H1 (cell line): ENCODE results near the gene SLITRK3. TPM values are rescaled to one million over a fixed set of nuclear protein-coding genes. Genes with fewer than 3 reads are reported as not detected.

Experiments used
- BACH1 ChIP-seq: IDR thresholded peaks from 2 replicates; pipeline ENCODE4 v1.6.1; 2012; ENCODE audit warnings: low read length, improper control_type of control experiment
- CHD2 ChIP-seq: IDR thresholded peaks from 2 replicates; pipeline ENCODE4 v1.6.1; 2012; ENCODE audit warnings: low read length, improper control_type of control experiment
- GTF2F1 ChIP-seq: IDR thresholded peaks from 2 replicates; pipeline ENCODE4 v1.6.1; 2012; ENCODE audit warnings: low read depth, low read length, improper control_type of control experiment, borderline replicate concordance
- HDAC2 ChIP-seq, 2 experiments: fragments of 300-600 bp in 1 of 2; sonication (generic) in 1 of 2; IDR thresholded peaks; 2 replicates each; pipeline ENCODE4 v1.6.1; 2011 to 2012; ENCODE audit warnings: low read depth in 2 of 2, low read length in 2 of 2, mild to moderate bottlenecking in 2 of 2, moderate library complexity in 2 of 2, borderline replicate concordance in 1 of 2, inconsistent platforms in 1 of 2
- HDAC6 ChIP-seq: IDR thresholded peaks from one replicate; pipeline ENCODE4 v1.7.1; 2012; ENCODE audit warnings: low read depth, mild to moderate bottlenecking, inconsistent platforms, low read length, moderate library complexity
- JUND ChIP-seq: IDR thresholded peaks from 2 replicates; pipeline ENCODE4 v1.6.1; 2011; ENCODE audit warnings: mild to moderate bottlenecking, improper control_type of control experiment, low read length
- KDM4A ChIP-seq: IDR thresholded peaks from one replicate; pipeline ENCODE4 v1.7.1; 2012; ENCODE audit warnings: low read depth, mild to moderate bottlenecking, moderate library complexity, low read length, inconsistent platforms; ENCODE audit not compliant: severe bottlenecking
- RBBP5 ChIP-seq: IDR thresholded peaks from 2 replicates; pipeline ENCODE4 v1.7.1; 2012; ENCODE audit warnings: low read depth, mild to moderate bottlenecking, inconsistent platforms, low read length, moderate library complexity, borderline replicate concordance
- RFX5 ChIP-seq: IDR thresholded peaks from 2 replicates; pipeline ENCODE4 v1.6.1; 2011; ENCODE audit warnings: low read depth, low read length, improper control_type of control experiment, borderline replicate concordance
- RXRA ChIP-seq: IDR thresholded peaks from 2 replicates; pipeline ENCODE4 v1.6.1; 2011; ENCODE audit warnings: low read depth, mild to moderate bottlenecking, low read length, moderate library complexity; ENCODE audit not compliant: insufficient read depth
- SP2 ChIP-seq: IDR thresholded peaks from 2 replicates; pipeline ENCODE4 v1.6.1; 2012; ENCODE audit warnings: mild to moderate bottlenecking, low read length, inconsistent platforms
- SRF ChIP-seq: IDR thresholded peaks from 2 replicates; pipeline ENCODE4 v1.6.1; 2011; ENCODE audit warnings: mild to moderate bottlenecking, low read depth, low read length, moderate library complexity
- SUZ12 ChIP-seq: fragments of 200-600 bp; sonication (generic); IDR thresholded peaks from 2 replicates; pipeline ENCODE4 v1.6.1; 2012; ENCODE audit warnings: mild to moderate bottlenecking, inconsistent platforms, low read length, moderate library complexity, mixed read lengths
- TAF1 ChIP-seq: IDR thresholded peaks from 2 replicates; pipeline ENCODE4 v1.6.1; 2011; ENCODE audit warnings: mild to moderate bottlenecking, low read depth, low read length
- polyA plus RNA-seq, 7 experiments: library from polyadenylated mRNA; depleted of rRNA in 3 of 7; stranded (reverse) in 5 of 7; unstranded in 2 of 7; fragments of >200 nt in 5 of 7; fragments of 200-250 nt in 2 of 7; gene quantifications; 1 replicate in 5 of 7; 2 replicates in 1 of 7; 4 replicates in 1 of 7; pipeline versions ENCODE4 v1.2.1 to v1.2.3, GENCODE V29; 2011 to 2013; ENCODE audit warnings: missing spikeins in 2 of 7, mixed read lengths in 2 of 7
- total RNA-seq: library from RNA; stranded (reverse); fragmentation: NEBNext Ultra II Directional; extraction: Animal tissue kit (Norgen Biotek cat#: 25700); gene quantifications from 2 replicates; pipeline ENCODE4 v1.2.1, GENCODE V29; 2021

SLITRK3 gene
- total and polyA plus RNA-seq, 2 of the 8 experiments (the other 6 are each of a cell fraction or from before 2014, with no cell fraction given), result 0.71 to 3.4 TPM

GRCh38 chr3:165196577-165197480 lies 645 bp upstream of the SLITRK3 start (continued):
- TF ChIP-seq HDAC2 (IDR thresholded peaks at IDR 0.05; ENCODE audit: borderline replicate concordance in 1 of 2, low read depth in 2 of 2, low read length in 2 of 2) (no peak), TAF1 (no peak), RFX5 (no peak), GTF2F1 (no peak), HDAC6 (no peak), RBBP5 (0 out of 2 replicates have a peak, but pooled peaks have one; percentile 37), SP2 (no peak), SRF (no peak), JUND (peak; percentile 70; the same call in 1 of the 2 replicates), RXRA (no peak), BACH1 (no peak), CHD2 (no peak), KDM4A (no peak), SUZ12 (peak; percentile 85)
